ENCODE data around the gene PLA2G7. TPM values are rescaled to one million over a fixed set of nuclear protein-coding genes. Genes with fewer than 3 reads are reported as not detected.

PLA2G7 gene
- total and polyA plus RNA-seq, 5 donors from 2014 or later: not detected

- H3K27ac Mint-ChIP-seq: peak overlapping the region in 1 of 3 donors; percentile 29
Measured at GRCh38 chr6:46730921-46731461, 4.2 kb downstream of the PLA2G7 start.

GRCh38 chr6:46729787-46730326 is 5.3 kb downstream of the PLA2G7 start:
- H3K36me3 ChIP-seq (ENCODE audit: control insufficient read depth, insufficient read depth, low read length): no peaks in the 10 kb centered on the region
- H3K4me1 ChIP-seq (ENCODE audit: control insufficient read depth, insufficient read depth, low read length, poor library complexity, severe bottlenecking): no peaks in the 10 kb centered on the region
- Mint-ChIP-seq H3K9me3 (peaks cover 0 to 4% (median 0%) of the 10 kb centered on the region in 7 donors), H3K4me1 (peaks cover 0 to 3% (median 0%) of the 10 kb centered on the region in 4 donors), H3K36me3 (no peaks in the 10 kb centered on the region), H3K4me3 (no peak overlapping the region), H3K27ac (no peak overlapping the region), H3K27me3 (peaks cover 30% of the 10 kb centered on the region)
- H3K9me3 ChIP-seq (ENCODE audit: control insufficient read depth in 2 of 2, low read length in 2 of 2): no peaks in the 10 kb centered on the region
- no peak overlapping the region for H3K27ac ChIP-seq (ENCODE audit: insufficient read depth, low read length, poor library complexity, severe bottlenecking)
- peaks cover 5% of the 10 kb centered on the region for H3K27me3 ChIP-seq (ENCODE audit: control insufficient read depth, insufficient read depth, low read length)
- no peak for DNase-seq
- no peak overlapping the region for H3K4me3 ChIP-seq (ENCODE audit: low read depth, low read length)
- ATAC-seq (ENCODE audit: low read depth in 2 of 2): no peak

More at GRCh38 chr6:46730921-46731461, 4.2 kb downstream of the PLA2G7 start:
- no peaks in the 10 kb centered on the region for H3K9me3 ChIP-seq (ENCODE audit: control insufficient read depth in 2 of 2, low read length in 2 of 2)
- no peak overlapping the region for H3K4me3 ChIP-seq (ENCODE audit: low read depth, low read length)
- Mint-ChIP-seq H3K9me3 (peaks cover 0 to 7% (median 0%) of the 10 kb centered on the region in 7 donors), H3K4me3 (no peak overlapping the region), H3K4me1 (peaks cover 0 to 3% (median 0%) of the 10 kb centered on the region in 4 donors), H3K27me3 (peaks cover 36% of the 10 kb centered on the region), H3K36me3 (no peaks in the 10 kb centered on the region)
- H3K36me3 ChIP-seq (ENCODE audit: control insufficient read depth, insufficient read depth, low read length): no peaks in the 10 kb centered on the region
- no peaks in the 10 kb centered on the region for H3K4me1 ChIP-seq (ENCODE audit: control insufficient read depth, insufficient read depth, low read length, poor library complexity, severe bottlenecking)
- no peak for DNase-seq
- no peak for ATAC-seq (ENCODE audit: low read depth in 2 of 2)
- peaks cover 10% of the 10 kb centered on the region for H3K27me3 ChIP-seq (ENCODE audit: control insufficient read depth, insufficient read depth, low read length)
- H3K27ac ChIP-seq (ENCODE audit: insufficient read depth, low read length, poor library complexity, severe bottlenecking): no peak overlapping the region

GRCh38 chr6:46720401-46720800 is 14.8 kb downstream of the PLA2G7 start:
- no peak overlapping the region for H3K27ac Mint-ChIP-seq
- no peak overlapping the region for H3K27ac ChIP-seq (ENCODE audit: insufficient read depth, low read length, poor library complexity, severe bottlenecking)
- no peak overlapping the region for H3K4me3 ChIP-seq (ENCODE audit: low read depth, low read length)
- H3K9me3 Mint-ChIP-seq: peaks cover 0 to 4% (median 0%) of the 10 kb centered on the region in 7 donors
- ATAC-seq (ENCODE audit: low read depth in 2 of 2) (no peak), DNase-seq (no peak)
- no peaks in the 10 kb centered on the region for H3K4me1 ChIP-seq (ENCODE audit: control insufficient read depth, insufficient read depth, low read length, poor library complexity, severe bottlenecking)
- no peaks in the 10 kb centered on the region for H3K27me3 ChIP-seq (ENCODE audit: control insufficient read depth, insufficient read depth, low read length)
- peaks cover 0 to 3% (median 0%) of the 10 kb centered on the region in 4 donors for H3K4me1 Mint-ChIP-seq
- H3K27me3 Mint-ChIP-seq: no peaks in the 10 kb centered on the region
- H3K36me3 ChIP-seq (ENCODE audit: control insufficient read depth, insufficient read depth, low read length): no peaks in the 10 kb centered on the region
- peak overlapping the region in 1 of 4 donors; percentile 44 for H3K4me3 Mint-ChIP-seq
- no peaks in the 10 kb centered on the region for H3K36me3 Mint-ChIP-seq
- H3K9me3 ChIP-seq (ENCODE audit: control insufficient read depth in 2 of 2, low read length in 2 of 2): no peaks in the 10 kb centered on the region

GRCh38 chr6:46719099-46719498 is 16.1 kb downstream of the PLA2G7 start:
- Mint-ChIP-seq H3K4me1 (peaks cover 0 to 3% (median 0%) of the 10 kb centered on the region in 4 donors), H3K27me3 (no peaks in the 10 kb centered on the region), H3K36me3 (no peaks in the 10 kb centered on the region), H3K9me3 (peaks cover 0 to 4% (median 0%) of the 10 kb centered on the region in 7 donors), H3K27ac (no peak overlapping the region), H3K4me3 (no peak overlapping the region)
- DNase-seq (no peak), ATAC-seq (ENCODE audit: low read depth in 2 of 2) (no peak)
- no peaks in the 10 kb centered on the region for H3K9me3 ChIP-seq (ENCODE audit: control insufficient read depth in 2 of 2, low read length in 2 of 2)
- H3K4me3 ChIP-seq (ENCODE audit: low read depth, low read length): no peak overlapping the region
- no peak overlapping the region for H3K27ac ChIP-seq (ENCODE audit: insufficient read depth, low read length, poor library complexity, severe bottlenecking)
- H3K27me3 ChIP-seq (ENCODE audit: control insufficient read depth, insufficient read depth, low read length): no peaks in the 10 kb centered on the region
- no peaks in the 10 kb centered on the region for H3K36me3 ChIP-seq (ENCODE audit: control insufficient read depth, insufficient read depth, low read length)
- H3K4me1 ChIP-seq (ENCODE audit: control insufficient read depth, insufficient read depth, low read length, poor library complexity, severe bottlenecking): no peaks in the 10 kb centered on the region

GRCh38 chr6:46715141-46715540 is 20.0 kb downstream of the PLA2G7 start:
- Mint-ChIP-seq H3K9me3 (peaks cover 0 to 6% (median 0%) of the 10 kb centered on the region in 7 donors), H3K36me3 (no peaks in the 10 kb centered on the region), H3K4me3 (no peak overlapping the region), H3K27me3 (no peaks in the 10 kb centered on the region), H3K27ac (no peak overlapping the region), H3K4me1 (peaks cover 0 to 3% (median 0%) of the 10 kb centered on the region in 4 donors)
- H3K27ac ChIP-seq (ENCODE audit: insufficient read depth, low read length, poor library complexity, severe bottlenecking): no peak overlapping the region
- DNase-seq (no peak), ATAC-seq (ENCODE audit: low read depth in 2 of 2) (no peak)
- no peaks in the 10 kb centered on the region for H3K36me3 ChIP-seq (ENCODE audit: control insufficient read depth, insufficient read depth, low read length)
- H3K4me3 ChIP-seq (ENCODE audit: low read depth, low read length): no peak overlapping the region
- H3K9me3 ChIP-seq (ENCODE audit: control insufficient read depth in 2 of 2, low read length in 2 of 2): no peaks in the 10 kb centered on the region
- no peaks in the 10 kb centered on the region for H3K4me1 ChIP-seq (ENCODE audit: control insufficient read depth, insufficient read depth, low read length, poor library complexity, severe bottlenecking)
- no peaks in the 10 kb centered on the region for H3K27me3 ChIP-seq (ENCODE audit: control insufficient read depth, insufficient read depth, low read length)

GRCh38 chr6:46711491-46711890 is 23.7 kb downstream of the PLA2G7 start:
- Mint-ChIP-seq H3K27me3 (peaks cover 4% of the 10 kb centered on the region), H3K4me3 (no peak overlapping the region), H3K4me1 (no peaks in the 10 kb centered on the region), H3K27ac (no peak overlapping the region), H3K36me3 (no peaks in the 10 kb centered on the region), H3K9me3 (peaks cover 0 to 4% (median 0%) of the 10 kb centered on the region in 7 donors)
- no peak for ATAC-seq (ENCODE audit: low read depth in 2 of 2)
- H3K4me3 ChIP-seq (ENCODE audit: low read depth, low read length): no peak overlapping the region
- no peaks in the 10 kb centered on the region for H3K36me3 ChIP-seq (ENCODE audit: control insufficient read depth, insufficient read depth, low read length)
- no peak overlapping the region for H3K27ac ChIP-seq (ENCODE audit: insufficient read depth, low read length, poor library complexity, severe bottlenecking)
- no peaks in the 10 kb centered on the region for H3K9me3 ChIP-seq (ENCODE audit: control insufficient read depth in 2 of 2, low read length in 2 of 2)
- no peak for DNase-seq
- H3K27me3 ChIP-seq (ENCODE audit: control insufficient read depth, insufficient read depth, low read length): no peaks in the 10 kb centered on the region
- H3K4me1 ChIP-seq (ENCODE audit: control insufficient read depth, insufficient read depth, low read length, poor library complexity, severe bottlenecking): no peaks in the 10 kb centered on the region

- Histone ChIP-seq H3K27ac (ENCODE audit: insufficient read depth, low read length, poor library complexity, severe bottlenecking) (no peak overlapping the region), H3K4me1 (ENCODE audit: control insufficient read depth, insufficient read depth, low read length, poor library complexity, severe bottlenecking) (no peaks in the 10 kb centered on the region), H3K27me3 (ENCODE audit: control insufficient read depth, insufficient read depth, low read length) (no peaks in the 10 kb centered on the region), H3K4me3 (ENCODE audit: low read depth, low read length) (no peak overlapping the region), H3K36me3 (ENCODE audit: control insufficient read depth, insufficient read depth, low read length) (no peaks in the 10 kb centered on the region), H3K9me3 (ENCODE audit: control insufficient read depth in 2 of 2, low read length in 2 of 2) (no peaks in the 10 kb centered on the region)
- DNase-seq (peak in 1 of 3 donors; percentile 2), ATAC-seq (ENCODE audit: low read depth in 2 of 2) (no peak)
- no peak overlapping the region for H3K27ac Mint-ChIP-seq
- no peak overlapping the region for H3K4me3 Mint-ChIP-seq
- peaks cover 15% of the 10 kb centered on the region for H3K27me3 Mint-ChIP-seq
- H3K9me3 Mint-ChIP-seq: peaks cover 0 to 6% (median 0%) of the 10 kb centered on the region in 7 donors
- no peaks in the 10 kb centered on the region for H3K4me1 Mint-ChIP-seq
- no peaks in the 10 kb centered on the region for H3K36me3 Mint-ChIP-seq
Measured at GRCh38 chr6:46706464-46706863, 28.7 kb downstream of the PLA2G7 start.

GRCh38 chr6:46704562-46704961 is 30.6 kb downstream of the PLA2G7 start:
- no peaks in the 10 kb centered on the region for H3K36me3 ChIP-seq (ENCODE audit: control insufficient read depth, insufficient read depth, low read length)
- H3K4me1 Mint-ChIP-seq: no peaks in the 10 kb centered on the region
- H3K27ac ChIP-seq (ENCODE audit: insufficient read depth, low read length, poor library complexity, severe bottlenecking): no peak overlapping the region
- no peaks in the 10 kb centered on the region for H3K4me1 ChIP-seq (ENCODE audit: control insufficient read depth, insufficient read depth, low read length, poor library complexity, severe bottlenecking)
- peaks cover 15% of the 10 kb centered on the region for H3K27me3 Mint-ChIP-seq
- DNase-seq (no peak), ATAC-seq (ENCODE audit: low read depth in 2 of 2) (no peak)
- H3K27me3 ChIP-seq (ENCODE audit: control insufficient read depth, insufficient read depth, low read length): peaks cover 4% of the 10 kb centered on the region
- H3K9me3 ChIP-seq (ENCODE audit: control insufficient read depth in 2 of 2, low read length in 2 of 2): no peaks in the 10 kb centered on the region
- no peak overlapping the region for H3K27ac Mint-ChIP-seq
- peaks cover 0 to 6% (median 0%) of the 10 kb centered on the region in 7 donors for H3K9me3 Mint-ChIP-seq
- no peaks in the 10 kb centered on the region for H3K36me3 Mint-ChIP-seq
- no peak overlapping the region for H3K4me3 ChIP-seq (ENCODE audit: low read depth, low read length)
- H3K4me3 Mint-ChIP-seq: no peak overlapping the region
